ENCODE results near the gene PRDM12.

The PRDM12 gene

DNA sequence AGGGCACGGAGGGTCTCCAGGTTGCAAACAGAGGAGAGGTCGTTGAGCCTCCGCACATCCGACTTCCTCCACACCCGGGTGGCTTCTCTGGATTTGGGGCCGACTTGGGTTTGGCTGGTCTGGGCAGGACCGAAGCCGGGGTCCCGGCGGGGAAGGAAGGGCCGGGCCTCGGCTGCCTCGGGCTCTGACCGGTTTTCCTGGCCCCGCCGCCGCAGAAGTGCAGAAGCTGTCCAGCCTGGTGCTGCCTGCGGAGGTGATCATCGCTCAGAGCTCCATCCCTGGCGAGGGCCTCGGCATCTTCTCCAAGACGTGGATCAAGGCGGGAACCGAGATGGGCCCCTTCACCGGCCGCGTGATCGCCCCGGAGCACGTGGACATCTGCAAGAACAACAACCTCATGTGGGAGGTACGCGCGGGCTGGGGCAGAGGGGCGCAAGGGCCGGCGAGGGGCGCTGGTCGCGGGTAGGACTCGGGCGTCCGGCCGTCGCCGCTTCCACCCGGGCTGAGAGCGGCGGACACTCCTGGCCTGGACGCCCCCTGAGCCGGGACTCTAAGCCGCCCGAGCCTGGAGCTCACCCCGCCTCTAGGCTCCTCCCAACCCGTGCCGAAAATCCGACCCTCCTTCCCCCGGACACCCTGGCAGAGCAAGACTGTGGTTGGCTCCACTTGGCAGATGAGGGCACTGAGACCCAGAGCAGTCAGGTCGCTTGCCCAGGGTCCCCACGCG lies 2.2 kb downstream of the PRDM12 start:
- Histone ChIP-seq H3K9me3 (ENCODE audit: insufficient read depth, low read depth, low read length) (no peaks in the 10 kb centered on the region), H3K4me3 (ENCODE audit: low read length) (peak overlapping the region; percentile 22), H3K9ac (ENCODE audit: low read depth, low read length) (no peak overlapping the region), H3K4me1 (ENCODE audit: insufficient read depth, low read length) (peaks cover 19% of the 10 kb centered on the region; the same call in 1 of the 2 replicates), H3K36me3 (ENCODE audit: insufficient read depth, low read length) (no peaks in the 10 kb centered on the region), H3K27ac (ENCODE audit: low read depth, low read length) (no peak overlapping the region), H3K27me3 (ENCODE audit: insufficient read depth, low read length) (peaks cover 88% of the 10 kb centered on the region)
- WGBS: 5% methylated on average over 60 of the region's 60 CpGs

GRCh38 chr9:130667120-130667435 lies 2.7 kb downstream of the PRDM12 start:
- Histone ChIP-seq H3K4me3 (ENCODE audit: low read length) (no peak overlapping the region), H3K9ac (ENCODE audit: low read depth, low read length) (no peak overlapping the region), H3K9me3 (ENCODE audit: insufficient read depth, low read depth, low read length) (no peaks in the 10 kb centered on the region), H3K27me3 (ENCODE audit: insufficient read depth, low read length) (peaks cover 87% of the 10 kb centered on the region), H3K27ac (ENCODE audit: low read depth, low read length) (no peak overlapping the region), H3K36me3 (ENCODE audit: insufficient read depth, low read length) (no peaks in the 10 kb centered on the region), H3K4me1 (ENCODE audit: insufficient read depth, low read length) (peaks cover 19% of the 10 kb centered on the region; the same call in 1 of the 2 replicates)
- 31% methylated on average over 4 of the region's 4 CpGs for WGBS

DNA sequence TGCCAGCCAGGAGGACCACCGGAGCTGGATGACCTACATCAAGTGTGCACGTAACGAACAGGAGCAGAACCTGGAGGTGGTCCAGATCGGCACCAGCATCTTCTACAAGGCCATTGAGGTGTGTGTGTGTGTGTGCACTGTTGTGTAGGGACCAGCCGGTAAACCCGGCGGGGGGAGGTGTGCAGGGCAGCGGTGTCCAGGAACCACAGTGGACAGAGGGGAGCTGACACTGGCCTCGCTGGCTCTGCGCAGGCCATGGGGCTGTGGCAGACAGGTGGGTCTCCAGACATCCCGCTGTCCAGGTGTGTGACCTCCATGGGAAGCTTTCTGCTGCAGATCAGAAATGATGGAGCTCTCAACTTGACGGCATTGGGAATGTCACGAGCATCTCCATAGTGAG lies 3.8 kb downstream of the PRDM12 start:
- no peak overlapping the region for H3K4me3 ChIP-seq (ENCODE audit: low read length)
- peaks cover 12% of the 10 kb centered on the region; the same call in 1 of the 2 replicates for H3K4me1 ChIP-seq (ENCODE audit: insufficient read depth, low read length)
- H3K9ac ChIP-seq (ENCODE audit: low read depth, low read length): no peak overlapping the region
- no peaks in the 10 kb centered on the region for H3K9me3 ChIP-seq (ENCODE audit: insufficient read depth, low read depth, low read length)
- peaks cover 80% of the 10 kb centered on the region for H3K27me3 ChIP-seq (ENCODE audit: insufficient read depth, low read length)
- 93% methylated on average over 13 of the region's 13 CpGs for WGBS
- no peaks in the 10 kb centered on the region for H3K36me3 ChIP-seq (ENCODE audit: insufficient read depth, low read length)
- no peak overlapping the region for H3K27ac ChIP-seq (ENCODE audit: low read depth, low read length)

GRCh38 chr9:130668659-130669058 lies 4.3 kb downstream of the PRDM12 start:
- Histone ChIP-seq H3K36me3 (ENCODE audit: insufficient read depth, low read length) (no peaks in the 10 kb centered on the region), H3K9ac (ENCODE audit: low read depth, low read length) (no peak overlapping the region), H3K4me3 (ENCODE audit: low read length) (no peak overlapping the region), H3K9me3 (ENCODE audit: insufficient read depth, low read depth, low read length) (no peaks in the 10 kb centered on the region), H3K4me1 (ENCODE audit: insufficient read depth, low read length) (peaks cover 12% of the 10 kb centered on the region; the same call in 1 of the 2 replicates), H3K27ac (ENCODE audit: low read depth, low read length) (no peak overlapping the region), H3K27me3 (ENCODE audit: insufficient read depth, low read length) (peaks cover 77% of the 10 kb centered on the region)
- 81% methylated on average over 12 of the region's 12 CpGs for WGBS

GRCh38 chr9:130669965-130670364 lies 5.6 kb downstream of the PRDM12 start:
- Histone ChIP-seq H3K27ac (ENCODE audit: low read depth, low read length) (no peak overlapping the region), H3K36me3 (ENCODE audit: insufficient read depth, low read length) (no peaks in the 10 kb centered on the region), H3K9ac (ENCODE audit: low read depth, low read length) (no peak overlapping the region), H3K4me1 (ENCODE audit: insufficient read depth, low read length) (peaks cover 12% of the 10 kb centered on the region; the same call in 1 of the 2 replicates), H3K9me3 (ENCODE audit: insufficient read depth, low read depth, low read length) (no peaks in the 10 kb centered on the region), H3K4me3 (ENCODE audit: low read length) (no peak overlapping the region), H3K27me3 (ENCODE audit: insufficient read depth, low read length) (peaks cover 64% of the 10 kb centered on the region)
- WGBS: 86% methylated on average over 4 of the region's 4 CpGs

- WGBS: 90% methylated on average over 6 of the region's 6 CpGs
- Histone ChIP-seq H3K9ac (ENCODE audit: low read depth, low read length) (no peak overlapping the region), H3K9me3 (ENCODE audit: insufficient read depth, low read depth, low read length) (no peaks in the 10 kb centered on the region), H3K4me1 (ENCODE audit: insufficient read depth, low read length) (peaks cover 7% of the 10 kb centered on the region; the same call in 1 of the 2 replicates), H3K36me3 (ENCODE audit: insufficient read depth, low read length) (no peaks in the 10 kb centered on the region), H3K4me3 (ENCODE audit: low read length) (no peak overlapping the region), H3K27me3 (ENCODE audit: insufficient read depth, low read length) (peaks cover 57% of the 10 kb centered on the region), H3K27ac (ENCODE audit: low read depth, low read length) (no peak overlapping the region)
These were observed 6.2 kb downstream of the PRDM12 start for GRCh38 chr9:130670644-130671043.

DNA sequence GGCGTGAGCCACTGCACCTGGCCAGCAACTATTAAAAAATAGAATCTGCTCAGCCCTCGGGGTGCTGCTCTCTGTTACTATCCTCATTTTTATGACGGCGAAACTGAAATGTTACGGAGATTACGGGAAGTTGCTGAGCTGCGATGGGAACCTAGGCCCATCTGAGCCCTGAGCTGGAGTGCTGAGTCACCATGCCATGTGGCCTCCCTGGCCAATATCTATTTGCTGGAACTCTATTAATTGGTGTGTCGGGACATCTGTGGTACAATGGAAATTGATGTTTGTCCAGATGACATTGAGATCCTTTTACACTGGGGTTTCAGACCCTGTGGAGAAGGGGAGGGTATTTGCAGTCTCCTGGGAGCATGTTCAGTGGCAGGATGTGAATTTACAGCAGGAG lies 8.1 kb downstream of the PRDM12 start:
- WGBS: 94% methylated on average over 8 of the region's 8 CpGs
- H3K36me3 ChIP-seq (ENCODE audit: insufficient read depth, low read length): no peaks in the 10 kb centered on the region
- H3K27ac ChIP-seq (ENCODE audit: low read depth, low read length): no peak overlapping the region
- H3K27me3 ChIP-seq (ENCODE audit: insufficient read depth, low read length): peaks cover 48% of the 10 kb centered on the region
- H3K9ac ChIP-seq (ENCODE audit: low read depth, low read length): no peak overlapping the region
- H3K4me1 ChIP-seq (ENCODE audit: insufficient read depth, low read length): no peaks in the 10 kb centered on the region
- H3K4me3 ChIP-seq (ENCODE audit: low read length): no peak overlapping the region
- no peaks in the 10 kb centered on the region for H3K9me3 ChIP-seq (ENCODE audit: insufficient read depth, low read depth, low read length)

DNA sequence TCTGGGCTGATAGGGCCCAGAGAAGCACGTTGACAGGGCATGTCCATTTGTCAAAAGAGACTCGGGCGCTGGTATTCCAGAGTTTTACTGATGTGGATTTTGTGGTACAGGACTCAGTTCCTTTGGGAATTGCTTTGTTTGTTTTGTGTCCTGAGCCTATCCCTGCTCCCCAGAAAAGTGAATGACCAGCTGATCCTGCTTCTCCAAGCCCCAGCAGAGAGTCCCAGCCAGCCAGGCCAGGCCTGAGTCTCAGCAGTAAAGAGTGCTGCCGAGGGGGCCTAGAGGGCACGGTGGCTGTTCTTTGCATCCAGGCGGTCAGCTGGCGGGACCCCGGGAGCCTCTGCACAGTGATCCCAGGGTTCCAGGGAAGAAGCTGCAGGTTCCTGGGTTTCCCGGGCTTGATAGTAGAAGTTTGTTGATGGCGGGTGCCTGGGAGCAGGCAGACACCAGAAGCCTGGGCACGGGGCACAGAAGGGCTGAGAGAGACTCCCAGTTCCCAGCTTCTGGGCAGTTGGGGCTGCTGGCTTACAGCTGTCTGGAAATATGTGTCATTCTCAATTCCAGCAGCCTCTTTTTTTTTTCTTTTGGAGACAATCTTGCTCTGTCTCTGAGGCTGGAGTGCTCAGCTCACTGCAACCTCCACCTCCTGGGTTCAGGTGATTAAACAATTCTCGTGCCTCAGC lies 8.7 kb downstream of the PRDM12 start:
- H3K27ac ChIP-seq (ENCODE audit: low read depth, low read length): no peak overlapping the region
- H3K27me3 ChIP-seq (ENCODE audit: insufficient read depth, low read length): peaks cover 47% of the 10 kb centered on the region
- 87% methylated on average over 12 of the region's 12 CpGs for WGBS
- no peaks in the 10 kb centered on the region for H3K4me1 ChIP-seq (ENCODE audit: insufficient read depth, low read length)
- no peaks in the 10 kb centered on the region for H3K9me3 ChIP-seq (ENCODE audit: insufficient read depth, low read depth, low read length)
- H3K9ac ChIP-seq (ENCODE audit: low read depth, low read length): no peak overlapping the region
- no peak overlapping the region for H3K4me3 ChIP-seq (ENCODE audit: low read length)
- H3K36me3 ChIP-seq (ENCODE audit: insufficient read depth, low read length): no peaks in the 10 kb centered on the region

DNA sequence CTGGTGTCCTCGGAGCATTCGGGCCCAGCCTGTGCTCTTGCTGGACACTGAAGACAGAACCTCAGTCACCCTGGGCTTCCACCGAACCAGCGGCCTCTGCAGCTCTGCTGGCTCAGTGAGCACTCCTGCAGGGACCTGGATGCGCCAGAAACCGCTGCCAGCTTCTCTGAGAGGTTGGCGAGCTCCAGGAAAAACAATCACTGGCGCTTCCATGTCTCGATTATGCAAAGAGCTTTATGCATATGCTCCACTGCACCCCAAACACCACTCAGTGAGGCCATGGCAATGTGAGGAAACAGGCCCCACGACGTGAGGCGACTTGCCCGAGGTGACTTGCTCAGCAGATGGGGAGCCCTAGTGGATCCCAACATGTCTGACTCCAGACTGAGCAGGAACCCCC lies 11.0 kb downstream of the PRDM12 start:
- Histone ChIP-seq H3K27me3 (ENCODE audit: insufficient read depth, low read length) (peaks cover 54% of the 10 kb centered on the region), H3K36me3 (ENCODE audit: insufficient read depth, low read length) (no peaks in the 10 kb centered on the region), H3K9me3 (ENCODE audit: insufficient read depth, low read depth, low read length) (no peaks in the 10 kb centered on the region), H3K4me3 (ENCODE audit: low read length) (no peak overlapping the region), H3K9ac (ENCODE audit: low read depth, low read length) (no peak overlapping the region), H3K27ac (ENCODE audit: low read depth, low read length) (no peak overlapping the region), H3K4me1 (ENCODE audit: insufficient read depth, low read length) (no peaks in the 10 kb centered on the region)
- WGBS: 94% methylated on average over 13 of the region's 13 CpGs

DNA sequence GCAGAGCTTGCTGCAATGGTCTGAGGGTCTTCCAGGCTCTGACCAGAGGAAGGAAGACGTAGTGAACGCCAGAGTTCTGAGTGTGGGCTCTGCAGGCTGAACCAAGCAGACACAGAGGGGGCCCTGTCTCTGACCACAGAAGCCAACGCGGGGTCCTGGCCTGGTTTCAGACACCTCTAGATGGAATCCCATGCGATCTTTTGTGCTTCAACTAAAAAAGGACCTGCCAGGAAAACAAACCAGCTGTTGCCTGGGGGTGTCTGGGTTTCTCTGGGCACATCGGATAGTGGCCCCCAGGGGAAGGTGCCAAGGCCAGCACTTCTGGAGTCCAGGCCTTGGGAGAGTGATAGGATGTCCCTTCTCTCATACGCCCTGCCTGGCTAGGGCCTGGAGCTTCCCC lies 12.9 kb downstream of the PRDM12 start:
- WGBS: 88% methylated on average over 7 of the region's 7 CpGs
- no peaks in the 10 kb centered on the region for H3K36me3 ChIP-seq (ENCODE audit: insufficient read depth, low read length)
- H3K27ac ChIP-seq (ENCODE audit: low read depth, low read length): no peak overlapping the region
- H3K4me3 ChIP-seq (ENCODE audit: low read length): no peak overlapping the region
- H3K4me1 ChIP-seq (ENCODE audit: insufficient read depth, low read length): no peaks in the 10 kb centered on the region
- H3K9ac ChIP-seq (ENCODE audit: low read depth, low read length): no peak overlapping the region
- H3K9me3 ChIP-seq (ENCODE audit: insufficient read depth, low read depth, low read length): no peaks in the 10 kb centered on the region
- peaks cover 60% of the 10 kb centered on the region for H3K27me3 ChIP-seq (ENCODE audit: insufficient read depth, low read length)

DNA sequence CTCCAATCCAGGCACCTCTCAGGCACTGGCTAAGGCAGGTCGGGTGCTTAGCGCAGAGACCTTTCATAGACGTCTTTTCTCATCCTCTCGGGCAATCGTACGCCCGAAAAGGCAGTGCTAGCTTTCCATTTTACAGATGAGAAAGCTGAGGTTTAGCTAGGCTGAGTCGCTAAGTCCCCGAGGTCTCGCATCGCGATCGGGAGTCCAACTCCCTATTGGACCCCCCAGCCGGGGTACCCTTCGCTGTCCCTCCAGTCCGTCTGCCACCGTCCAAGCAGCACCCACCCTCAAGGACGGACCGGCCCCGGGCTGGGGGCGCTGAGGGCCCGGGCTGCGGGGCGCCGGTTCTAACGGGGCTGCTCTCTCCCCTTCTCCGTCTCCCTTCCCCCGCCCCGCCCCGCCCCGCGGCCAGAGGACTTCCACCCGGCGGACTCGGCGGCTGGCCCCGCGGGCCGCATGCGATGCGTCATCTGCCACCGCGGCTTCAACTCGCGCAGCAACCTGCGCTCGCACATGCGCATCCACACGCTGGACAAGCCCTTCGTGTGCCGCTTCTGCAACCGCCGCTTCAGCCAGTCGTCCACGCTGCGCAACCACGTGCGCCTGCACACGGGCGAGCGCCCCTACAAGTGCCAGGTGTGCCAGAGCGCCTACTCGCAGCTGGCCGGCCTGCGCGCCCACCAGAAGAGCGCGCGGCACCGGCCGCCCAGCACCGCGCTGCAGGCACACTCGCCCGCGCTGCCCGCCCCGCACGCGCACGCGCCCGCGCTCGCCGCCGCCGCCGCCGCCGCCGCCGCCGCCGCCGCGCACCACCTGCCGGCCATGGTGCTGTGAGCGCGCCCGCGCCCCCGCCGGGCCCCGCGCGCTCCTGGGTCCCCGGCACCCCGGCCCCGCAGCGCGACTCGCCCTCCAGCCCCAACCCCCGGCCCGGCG lies 16.7 kb downstream of the PRDM12 start:
- Histone ChIP-seq H3K27me3 (ENCODE audit: insufficient read depth, low read length) (peaks cover 61% of the 10 kb centered on the region), H3K9ac (ENCODE audit: low read depth, low read length) (no peak overlapping the region), H3K36me3 (ENCODE audit: insufficient read depth, low read length) (no peaks in the 10 kb centered on the region), H3K4me1 (ENCODE audit: insufficient read depth, low read length) (no peaks in the 10 kb centered on the region), H3K9me3 (ENCODE audit: insufficient read depth, low read depth, low read length) (peaks cover 4% of the 10 kb centered on the region; the same call in 1 of the 2 replicates), H3K4me3 (ENCODE audit: low read length) (peak overlapping the region; percentile 69), H3K27ac (ENCODE audit: low read depth, low read length) (no peak overlapping the region)
- 3% methylated on average over 116 of the region's 116 CpGs for WGBS
